Memory B cell (primary cell): Measurements from ENCODE around the gene ATP8B3.
"Not testable (repeated sequence)": the region's sequence is repeated elsewhere in the genome, so short reads cannot be mapped to it uniquely, and the experiment has no call there.

Experiments
- ATAC-seq: fragments of 150-1000 bp; cut with Tn5 transposase; 2 replicates; pipeline ENCODE4 v1.10.0; 2021; ENCODE audit warnings: low read depth, mild to moderate bottlenecking, moderate library complexity
- DNase-seq, 2 donors: peaks; one replicate each; pipeline ENCODE4 v3.0.0; 2022; ENCODE audit warnings: low spot score in 2 of 2
- H3K27ac Mint-ChIP-seq: one replicate; pipeline ENCODE4 v1.8.0; 2022; ENCODE audit warnings: mild to moderate bottlenecking, moderate library complexity, mixed read lengths
- H3K27me3 Mint-ChIP-seq: one replicate; pipeline ENCODE4 v1.8.0; 2022; ENCODE audit warnings: mixed read lengths
- H3K36me3 Mint-ChIP-seq: one replicate; pipeline ENCODE4 v1.8.0; 2022; ENCODE audit warnings: mild to moderate bottlenecking, mixed read lengths
- H3K4me1 Mint-ChIP-seq: one replicate; pipeline ENCODE4 v1.8.0; 2022; ENCODE audit warnings: mixed read lengths
- H3K4me3 Mint-ChIP-seq: one replicate; pipeline ENCODE4 v1.8.0; 2022; ENCODE audit warnings: mild to moderate bottlenecking, moderate library complexity, mixed read lengths
- H3K9me3 Mint-ChIP-seq: one replicate; pipeline ENCODE4 v1.8.0; 2022; ENCODE audit warnings: mixed read lengths

ATP8B3 gene

GRCh38 chr19:1761528-1762242, 50.4 kb downstream of the ATP8B3 start:
- H3K4me1 Mint-ChIP-seq, result peaks cover 6% of the 10 kb centered on the region
- no peak for ATAC-seq
- no peak for DNase-seq
- peak overlapping the region; percentile 46 for H3K27ac Mint-ChIP-seq
- H3K4me3 Mint-ChIP-seq, result no peak overlapping the region
- H3K9me3 Mint-ChIP-seq, result no peaks in the 10 kb centered on the region
- peaks cover 2% of the 10 kb centered on the region for H3K36me3 Mint-ChIP-seq
- peaks cover 36% of the 10 kb centered on the region for H3K27me3 Mint-ChIP-seq

- not testable (repeated sequence) for H3K36me3 Mint-ChIP-seq, ATAC-seq, DNase-seq, H3K9me3 Mint-ChIP-seq, H3K4me1 Mint-ChIP-seq, H3K4me3 Mint-ChIP-seq
- peaks cover 36% of the 10 kb centered on the region for H3K27me3 Mint-ChIP-seq
- peak overlapping the region; percentile 46 for H3K27ac Mint-ChIP-seq
Observed at GRCh38 chr19:1760786-1761527, 51.1 kb downstream of the ATP8B3 start.

- Mint-ChIP-seq H3K9me3 (no peaks in the 10 kb centered on the region), H3K36me3 (peaks cover 2% of the 10 kb centered on the region), H3K4me3 (no peak overlapping the region), H3K4me1 (peaks cover 9% of the 10 kb centered on the region), H3K27ac (no peak overlapping the region), H3K27me3 (peaks cover 31% of the 10 kb centered on the region)
- no peak for ATAC-seq
- DNase-seq, result no peak
Observed at GRCh38 chr19:1760020-1760419, 52.1 kb downstream of the ATP8B3 start.

- Mint-ChIP-seq H3K9me3 (no peaks in the 10 kb centered on the region), H3K4me3 (no peak overlapping the region), H3K27me3 (peaks cover 29% of the 10 kb centered on the region), H3K36me3 (peaks cover 2% of the 10 kb centered on the region), H3K27ac (no peak overlapping the region), H3K4me1 (peaks cover 9% of the 10 kb centered on the region)
- ATAC-seq (no peak), DNase-seq (no peak)
Observed at GRCh38 chr19:1758959-1759903, 52.8 kb downstream of the ATP8B3 start.

GRCh38 chr19:1758231-1758577, 53.9 kb downstream of the ATP8B3 start:
- Mint-ChIP-seq H3K4me3 (no peak overlapping the region), H3K36me3 (peaks cover 2% of the 10 kb centered on the region), H3K9me3 (no peaks in the 10 kb centered on the region), H3K27ac (peak overlapping the region; percentile 77), H3K4me1 (peaks cover 9% of the 10 kb centered on the region), H3K27me3 (peaks cover 28% of the 10 kb centered on the region)
- DNase-seq (no peak), ATAC-seq (no peak)

GRCh38 chr19:1757468-1758230, 54.4 kb downstream of the ATP8B3 start:
- ATAC-seq (no peak), DNase-seq (no peak)
- H3K4me3 Mint-ChIP-seq, result no peak overlapping the region
- peaks cover 2% of the 10 kb centered on the region for H3K36me3 Mint-ChIP-seq
- no peaks in the 10 kb centered on the region for H3K9me3 Mint-ChIP-seq
- H3K27ac Mint-ChIP-seq, result peak overlapping the region; percentile 89
- H3K4me1 Mint-ChIP-seq, result peaks cover 12% of the 10 kb centered on the region
- H3K27me3 Mint-ChIP-seq, result peaks cover 30% of the 10 kb centered on the region

GRCh38 chr19:1756705-1757465, 55.2 kb downstream of the ATP8B3 start:
- ATAC-seq (no peak), DNase-seq (peak in 1 of 2 donors; percentile 16)
- H3K9me3 Mint-ChIP-seq, result no peaks in the 10 kb centered on the region
- peak overlapping the region; percentile 89 for H3K27ac Mint-ChIP-seq
- peaks cover 12% of the 10 kb centered on the region for H3K4me1 Mint-ChIP-seq
- peaks cover 2% of the 10 kb centered on the region for H3K36me3 Mint-ChIP-seq
- peaks cover 32% of the 10 kb centered on the region for H3K27me3 Mint-ChIP-seq
- no peak overlapping the region for H3K4me3 Mint-ChIP-seq

GRCh38 chr19:1756264-1756663, 55.8 kb downstream of the ATP8B3 start:
- peaks cover 12% of the 10 kb centered on the region for H3K4me1 Mint-ChIP-seq
- H3K4me3 Mint-ChIP-seq, result no peak overlapping the region
- H3K27ac Mint-ChIP-seq, result no peak overlapping the region
- peaks cover 27% of the 10 kb centered on the region for H3K27me3 Mint-ChIP-seq
- peaks cover 2% of the 10 kb centered on the region for H3K36me3 Mint-ChIP-seq
- no peaks in the 10 kb centered on the region for H3K9me3 Mint-ChIP-seq
- no peak for ATAC-seq
- DNase-seq, result peak in 1 of 2 donors; percentile 14

- H3K9me3 Mint-ChIP-seq, result no peaks in the 10 kb centered on the region
- peak overlapping the region; percentile 61 for H3K4me3 Mint-ChIP-seq
- H3K27ac Mint-ChIP-seq, result peak overlapping the region; percentile 85
- DNase-seq (no peak), ATAC-seq (no peak)
- peaks cover 2% of the 10 kb centered on the region for H3K36me3 Mint-ChIP-seq
- peaks cover 12% of the 10 kb centered on the region for H3K4me1 Mint-ChIP-seq
- peaks cover 22% of the 10 kb centered on the region for H3K27me3 Mint-ChIP-seq
Observed at GRCh38 chr19:1755467-1756171, 56.5 kb downstream of the ATP8B3 start.

GRCh38 chr19:1754636-1755466, 57.2 kb downstream of the ATP8B3 start:
- DNase-seq, result peak in 1 of 2 donors; percentile 34
- H3K4me1 Mint-ChIP-seq, result peaks cover 15% of the 10 kb centered on the region
- no peak overlapping the region for H3K4me3 Mint-ChIP-seq
- ATAC-seq, result no peak
- no peaks in the 10 kb centered on the region for H3K9me3 Mint-ChIP-seq
- peaks cover 23% of the 10 kb centered on the region for H3K27me3 Mint-ChIP-seq
- H3K36me3 Mint-ChIP-seq, result peaks cover 2% of the 10 kb centered on the region
- H3K27ac Mint-ChIP-seq, result peak overlapping the region; percentile 85

GRCh38 chr19:1754018-1754635, 57.9 kb downstream of the ATP8B3 start:
- Mint-ChIP-seq H3K27me3 (peaks cover 23% of the 10 kb centered on the region), H3K36me3 (peaks cover 2% of the 10 kb centered on the region), H3K4me1 (peaks cover 15% of the 10 kb centered on the region), H3K27ac (no peak overlapping the region), H3K4me3 (no peak overlapping the region), H3K9me3 (no peaks in the 10 kb centered on the region)
- no peak for ATAC-seq
- peak in 1 of 2 donors; percentile 9 for DNase-seq
